Vagina (tissue), 2 donors: ENCODE data around the gene TNRC6C. TPM values are rescaled to one million over a fixed set of nuclear protein-coding genes. Genes with fewer than 3 reads are reported as not detected.
A peak's percentile ranks its signal among the peaks of the same experiment; 100 is the strongest.

Source experiments
- DNase-seq, 2 donors: peaks; one replicate each; pipeline ENCODE4 v3.0.0-alpha.2; 2017; ENCODE audit errors: extremely low spot score in 2 of 2
- H3K27ac ChIP-seq: fragments of 200-600 bp; sonication (generic); one replicate; pipeline ENCODE4 v1.5.1; 2019
- H3K27me3 ChIP-seq: fragments of 200-600 bp; sonication (generic); one replicate; pipeline ENCODE4 v1.5.1; 2019
- H3K36me3 ChIP-seq, 2 donors: fragments of 200-600 bp; sonication (generic); one replicate each; pipeline ENCODE4 v1.5.1; 2017 to 2019
- H3K4me1 ChIP-seq: fragments of 200-600 bp; sonication (generic); one replicate; pipeline ENCODE4 v1.5.1; 2019
- H3K4me3 ChIP-seq, 2 donors: fragments of 200-600 bp; sonication (generic); 1 replicate in 1 of 2; 2 replicates in 1 of 2; pipeline ENCODE4 v1.5.1; 2016 to 2019
- H3K9me3 ChIP-seq: fragments of 200-600 bp; sonication (generic); one replicate; pipeline ENCODE4 v1.5.1; 2019
- POLR2A ChIP-seq, 2 donors: fragments of 450-650 bp; IDR thresholded peaks; one replicate each; pipeline ENCODE4 v1.6.1; 2017; ENCODE audit warnings: antibody characterized with exemption in 2 of 2, mild to moderate bottlenecking in 2 of 2, moderate library complexity in 2 of 2
- POLR2AphosphoS5 ChIP-seq, 2 donors: sonication (generic); formaldehyde crosslinking; IDR thresholded peaks; one replicate each; pipeline ENCODE4 v1.9.0; 2017; ENCODE audit warnings: antibody characterized with exemption in 2 of 2, mild to moderate bottlenecking in 2 of 2, low read depth in 1 of 2; ENCODE audit not compliant: insufficient read depth in 1 of 2
- intact Hi-C: fragments of 100-400 bp; cut with DNase I; formaldehyde crosslinking; loops from one replicate; pipeline ENCODE4 v1.15.1; 2023
- total RNA-seq: library from RNA; depleted of rRNA; stranded (reverse); fragments of >200 nt; gene quantifications from one replicate; pipeline ENCODE4 v1.2.3, GENCODE V29; 2016
- TF ChIP-seq, protein P1 (sequence below), 3 experiments: fragments of 450-650 bp in 2 of 3; fragments of 200-600 bp in 1 of 3; sonication (generic) in 1 of 3; IDR thresholded peaks; one replicate each; pipeline ENCODE4 v1.5.1; 2017 to 2019; ENCODE audit warnings: antibody characterized with exemption in 3 of 3, mild to moderate bottlenecking in 2 of 3, moderate library complexity in 2 of 3

TNRC6C gene, protein sequence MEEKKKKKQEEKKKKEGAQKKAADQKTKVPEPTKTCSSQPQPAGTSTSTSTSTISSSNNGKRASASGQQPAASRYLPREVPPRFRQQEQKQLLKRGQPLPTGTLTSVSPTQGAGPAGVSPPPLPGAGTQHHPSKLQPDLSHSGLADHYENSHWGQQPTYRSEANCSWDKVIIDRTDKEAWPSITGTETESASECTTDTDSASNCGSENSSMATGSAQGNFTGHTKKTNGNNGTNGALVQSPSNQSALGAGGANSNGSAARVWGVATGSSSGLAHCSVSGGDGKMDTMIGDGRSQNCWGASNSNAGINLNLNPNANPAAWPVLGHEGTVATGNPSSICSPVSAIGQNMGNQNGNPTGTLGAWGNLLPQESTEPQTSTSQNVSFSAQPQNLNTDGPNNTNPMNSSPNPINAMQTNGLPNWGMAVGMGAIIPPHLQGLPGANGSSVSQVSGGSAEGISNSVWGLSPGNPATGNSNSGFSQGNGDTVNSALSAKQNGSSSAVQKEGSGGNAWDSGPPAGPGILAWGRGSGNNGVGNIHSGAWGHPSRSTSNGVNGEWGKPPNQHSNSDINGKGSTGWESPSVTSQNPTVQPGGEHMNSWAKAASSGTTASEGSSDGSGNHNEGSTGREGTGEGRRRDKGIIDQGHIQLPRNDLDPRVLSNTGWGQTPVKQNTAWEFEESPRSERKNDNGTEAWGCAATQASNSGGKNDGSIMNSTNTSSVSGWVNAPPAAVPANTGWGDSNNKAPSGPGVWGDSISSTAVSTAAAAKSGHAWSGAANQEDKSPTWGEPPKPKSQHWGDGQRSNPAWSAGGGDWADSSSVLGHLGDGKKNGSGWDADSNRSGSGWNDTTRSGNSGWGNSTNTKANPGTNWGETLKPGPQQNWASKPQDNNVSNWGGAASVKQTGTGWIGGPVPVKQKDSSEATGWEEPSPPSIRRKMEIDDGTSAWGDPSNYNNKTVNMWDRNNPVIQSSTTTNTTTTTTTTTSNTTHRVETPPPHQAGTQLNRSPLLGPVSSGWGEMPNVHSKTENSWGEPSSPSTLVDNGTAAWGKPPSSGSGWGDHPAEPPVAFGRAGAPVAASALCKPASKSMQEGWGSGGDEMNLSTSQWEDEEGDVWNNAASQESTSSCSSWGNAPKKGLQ (N-terminal part only)
- total RNA-seq: 14.7 TPM

DNA sequence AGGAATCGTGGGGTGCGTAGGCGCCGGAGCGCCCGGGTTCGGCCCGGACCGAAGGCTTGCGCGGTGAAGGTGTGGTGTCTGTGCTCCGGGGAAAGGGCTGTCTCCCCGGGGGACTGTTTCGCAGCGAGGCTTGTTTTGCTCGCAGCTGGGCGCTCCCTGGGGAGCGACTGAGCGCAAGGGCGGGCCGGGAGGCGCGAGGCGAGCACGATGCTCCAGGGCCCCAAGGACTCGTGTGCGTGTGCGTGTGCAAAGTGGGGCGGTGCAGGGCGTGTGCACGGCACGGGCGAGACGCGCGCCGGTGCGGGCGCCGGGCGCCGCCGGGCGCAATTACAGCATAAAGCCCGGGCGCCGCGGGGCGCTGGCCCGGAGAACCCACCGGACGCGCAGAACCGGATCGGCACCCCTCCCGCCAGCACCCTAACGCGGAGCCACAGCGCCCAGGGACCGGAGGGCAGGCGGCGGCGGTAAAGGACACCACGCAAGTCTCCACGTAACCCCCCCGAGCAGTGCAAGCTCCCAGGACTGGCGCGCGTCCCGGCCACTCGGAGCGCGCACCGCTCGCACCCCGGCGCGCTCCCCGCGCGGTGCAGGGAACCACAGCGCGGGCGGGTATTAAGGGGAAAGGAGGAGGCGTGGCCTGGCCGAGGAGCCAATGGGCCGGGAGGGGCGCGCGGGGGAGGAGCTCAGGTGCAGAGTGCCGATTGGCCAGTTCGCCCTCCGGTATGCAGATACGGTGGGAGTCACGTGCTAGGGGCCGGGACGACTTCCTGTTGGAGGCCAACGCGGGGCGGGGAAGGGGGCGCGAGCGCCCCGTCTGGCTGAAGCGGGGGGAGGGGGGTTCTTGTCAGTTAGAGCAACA lies at the start of gene TNRC6C:
Gene TNRC6C (plus strand): TSS at position 847 of the 859 bp plus-strand sequence. CDS start 45,504 bp downstream, outside the sequence.
- Histone ChIP-seq H3K36me3 (no peaks in the 10 kb centered on the region), H3K4me1 (peaks cover 38% of the 10 kb centered on the region), H3K4me3 (peak within 1 kb of the TSS; percentile 61 to 95), H3K9me3 (no peaks in the 10 kb centered on the region), H3K27me3 (no peaks in the 10 kb centered on the region), H3K27ac (peak within 1 kb of the TSS; percentile 72)
- peak in 1 of 2 donors; percentile 99 for DNase-seq
- peak; percentile 94 to 100 for TF ChIP-seq POLR2A (IDR thresholded peaks at IDR 0.05)
- TF ChIP-seq, protein P1, sequence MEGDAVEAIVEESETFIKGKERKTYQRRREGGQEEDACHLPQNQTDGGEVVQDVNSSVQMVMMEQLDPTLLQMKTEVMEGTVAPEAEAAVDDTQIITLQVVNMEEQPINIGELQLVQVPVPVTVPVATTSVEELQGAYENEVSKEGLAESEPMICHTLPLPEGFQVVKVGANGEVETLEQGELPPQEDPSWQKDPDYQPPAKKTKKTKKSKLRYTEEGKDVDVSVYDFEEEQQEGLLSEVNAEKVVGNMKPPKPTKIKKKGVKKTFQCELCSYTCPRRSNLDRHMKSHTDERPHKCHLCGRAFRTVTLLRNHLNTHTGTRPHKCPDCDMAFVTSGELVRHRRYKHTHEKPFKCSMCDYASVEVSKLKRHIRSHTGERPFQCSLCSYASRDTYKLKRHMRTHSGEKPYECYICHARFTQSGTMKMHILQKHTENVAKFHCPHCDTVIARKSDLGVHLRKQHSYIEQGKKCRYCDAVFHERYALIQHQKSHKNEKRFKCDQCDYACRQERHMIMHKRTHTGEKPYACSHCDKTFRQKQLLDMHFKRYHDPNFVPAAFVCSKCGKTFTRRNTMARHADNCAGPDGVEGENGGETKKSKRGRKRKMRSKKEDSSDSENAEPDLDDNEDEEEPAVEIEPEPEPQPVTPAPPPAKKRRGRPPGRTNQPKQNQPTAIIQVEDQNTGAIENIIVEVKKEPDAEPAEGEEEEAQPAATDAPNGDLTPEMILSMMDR (IDR thresholded peaks at IDR 0.05): no peak
- peak; percentile 85 to 100 for TF ChIP-seq POLR2AphosphoS5 (IDR thresholded peaks at IDR 0.05; ENCODE audit: insufficient read depth in 1 of 2, low read depth in 1 of 2)
- intact Hi-C loops: no loop called here

DNA sequence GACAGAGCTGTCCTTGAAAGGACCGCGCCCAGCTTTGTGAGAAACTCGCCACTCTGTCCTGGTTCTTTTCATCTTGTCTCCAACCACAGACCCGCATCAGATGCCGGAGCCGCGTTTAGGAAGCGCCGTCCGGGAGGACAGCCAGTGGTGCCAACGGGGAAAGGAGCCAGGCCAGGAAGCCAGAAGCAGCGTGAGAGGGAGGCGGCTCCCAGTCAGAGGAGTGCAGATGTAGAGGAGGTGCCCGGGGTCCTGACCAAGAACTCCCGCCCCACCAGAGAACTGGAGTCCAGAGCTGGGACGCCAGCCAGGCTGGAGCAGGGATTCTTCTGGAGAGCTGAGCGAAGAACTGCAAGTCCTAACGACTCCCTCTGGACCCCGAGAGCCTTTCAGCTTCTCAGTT lies 49.3 kb upstream of the TNRC6C start:
- no peak overlapping the region for H3K27ac ChIP-seq
- no peak overlapping the region for H3K4me3 ChIP-seq
- DNase-seq: no peak
- no peaks in the 10 kb centered on the region for H3K36me3 ChIP-seq
- no peaks in the 10 kb centered on the region for H3K9me3 ChIP-seq
- H3K4me1 ChIP-seq: peaks cover 7% of the 10 kb centered on the region
- intact Hi-C loops: no loop called here
- TF ChIP-seq POLR2A (IDR thresholded peaks at IDR 0.05) (no peak), POLR2AphosphoS5 (IDR thresholded peaks at IDR 0.05; ENCODE audit: insufficient read depth in 1 of 2, low read depth in 1 of 2) (no peak)
- TF ChIP-seq, protein P1 (IDR thresholded peaks at IDR 0.05): no peak
- H3K27me3 ChIP-seq: no peaks in the 10 kb centered on the region

DNA sequence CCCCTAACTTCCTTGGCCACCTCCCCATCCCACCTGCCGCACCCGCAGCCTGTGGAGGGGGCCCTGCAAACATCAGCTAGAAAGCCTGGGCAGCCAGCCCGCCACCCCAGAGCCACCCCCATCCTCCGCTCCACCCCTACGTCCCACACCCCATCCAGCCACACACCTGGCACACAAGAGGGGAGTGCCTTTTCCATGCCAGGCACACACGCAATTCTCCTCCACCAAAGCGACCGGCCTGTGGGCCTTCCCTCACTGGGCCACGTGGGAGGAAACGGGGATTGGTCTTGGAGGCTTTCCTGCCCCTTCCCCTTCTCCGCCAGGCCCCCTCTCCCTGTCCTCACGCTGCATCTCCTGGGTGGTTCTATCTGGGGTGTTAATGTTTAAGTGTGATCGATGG lies 48.7 kb upstream of the TNRC6C start:
- Histone ChIP-seq H3K27ac (no peak overlapping the region), H3K36me3 (no peaks in the 10 kb centered on the region), H3K27me3 (no peaks in the 10 kb centered on the region), H3K9me3 (no peaks in the 10 kb centered on the region), H3K4me1 (peaks cover 10% of the 10 kb centered on the region), H3K4me3 (no peak overlapping the region)
- TF ChIP-seq POLR2AphosphoS5 (IDR thresholded peaks at IDR 0.05; ENCODE audit: insufficient read depth in 1 of 2, low read depth in 1 of 2): no peak
- TF ChIP-seq, protein P1 (IDR thresholded peaks at IDR 0.05): no peak
- no peak for TF ChIP-seq POLR2A (IDR thresholded peaks at IDR 0.05)
- DNase-seq: no peak
- intact Hi-C loops: no loop called here

DNA sequence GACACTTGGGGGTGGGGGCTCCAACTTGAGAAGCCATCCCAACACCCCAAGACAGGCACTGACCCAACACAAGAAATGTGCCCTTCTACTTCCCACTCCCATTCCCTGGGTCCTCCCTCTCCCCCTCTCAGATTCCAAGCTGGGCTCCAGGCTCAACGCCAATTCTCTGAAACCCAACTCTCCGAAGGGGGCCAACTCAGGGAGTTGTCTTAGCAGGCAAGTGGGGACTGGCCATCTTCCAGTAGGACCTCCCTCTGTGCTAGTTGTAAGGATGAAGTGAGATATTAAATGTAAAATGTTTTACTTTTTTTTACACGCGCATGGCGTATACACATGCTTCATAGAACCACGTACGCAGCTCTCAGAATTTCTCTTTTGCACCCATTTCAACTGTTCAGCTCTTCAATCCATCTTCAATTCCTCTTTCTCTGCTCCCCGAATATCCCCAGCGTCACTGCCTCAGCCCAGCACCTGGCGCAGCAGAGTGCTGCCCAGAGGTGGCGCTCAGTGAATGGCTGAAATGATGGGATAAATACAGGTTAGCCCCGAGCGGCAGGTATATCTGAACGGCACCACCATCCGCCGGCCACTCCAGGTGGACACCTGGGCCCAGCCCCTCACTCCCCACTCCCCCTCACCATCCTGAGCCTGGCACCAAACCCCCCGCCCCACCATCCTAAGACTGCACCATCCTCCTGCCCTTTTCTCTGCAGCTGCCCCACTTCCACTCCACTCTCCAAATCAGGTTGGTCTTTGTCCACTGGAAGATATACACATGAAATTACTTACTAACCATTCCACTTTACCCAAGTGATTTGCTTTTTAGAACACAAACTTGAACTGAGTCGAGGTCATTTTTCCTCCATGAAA lies 43.9 kb upstream of the TNRC6C start:
- Histone ChIP-seq H3K36me3 (no peaks in the 10 kb centered on the region), H3K27me3 (no peaks in the 10 kb centered on the region), H3K9me3 (no peaks in the 10 kb centered on the region), H3K4me1 (peaks cover 6% of the 10 kb centered on the region), H3K27ac (no peak overlapping the region), H3K4me3 (no peak overlapping the region)
- no peak for TF ChIP-seq POLR2A (IDR thresholded peaks at IDR 0.05)
- no peak for TF ChIP-seq POLR2AphosphoS5 (IDR thresholded peaks at IDR 0.05; ENCODE audit: insufficient read depth in 1 of 2, low read depth in 1 of 2)
- TF ChIP-seq, protein P1 (IDR thresholded peaks at IDR 0.05): no peak
- DNase-seq: no peak
- intact Hi-C loops: no loop called here
